Neural cell (in vitro differentiated cells): ENCODE results near the gene STRADA.

Experiments used
- EZH2 ChIP-seq: fragments of 200-600, 300-800 bp; shearing (Covaris generic), sonication (generic); IDR thresholded peaks from 2 replicates; pipeline ENCODE4 v1.6.1; 2014; ENCODE audit warnings: antibody characterized with exemption, low read length, borderline replicate concordance, mild to moderate bottlenecking; ENCODE audit not compliant: insufficient read depth, poor library complexity, severe bottlenecking
- RAD21 ChIP-seq: fragments of 450-650 bp; conservative IDR thresholded peaks from 2 replicates; pipeline ENCODE4 v1.6.1; 2014; ENCODE audit warnings: antibody characterized with exemption, mild to moderate bottlenecking, moderate library complexity
- TF ChIP-seq, protein P1 (sequence below): fragments of 450-650 bp; IDR thresholded peaks from 2 replicates; pipeline ENCODE4 v1.5.1; 2014; ENCODE audit warnings: antibody characterized with exemption, mild to moderate bottlenecking, moderate library complexity; ENCODE audit not compliant: poor library complexity, severe bottlenecking
- TF ChIP-seq, protein P2 (sequence below): IDR thresholded peaks from 2 replicates; pipeline ENCODE4 v1.6.1; 2012; ENCODE audit warnings: borderline replicate concordance

DNA sequence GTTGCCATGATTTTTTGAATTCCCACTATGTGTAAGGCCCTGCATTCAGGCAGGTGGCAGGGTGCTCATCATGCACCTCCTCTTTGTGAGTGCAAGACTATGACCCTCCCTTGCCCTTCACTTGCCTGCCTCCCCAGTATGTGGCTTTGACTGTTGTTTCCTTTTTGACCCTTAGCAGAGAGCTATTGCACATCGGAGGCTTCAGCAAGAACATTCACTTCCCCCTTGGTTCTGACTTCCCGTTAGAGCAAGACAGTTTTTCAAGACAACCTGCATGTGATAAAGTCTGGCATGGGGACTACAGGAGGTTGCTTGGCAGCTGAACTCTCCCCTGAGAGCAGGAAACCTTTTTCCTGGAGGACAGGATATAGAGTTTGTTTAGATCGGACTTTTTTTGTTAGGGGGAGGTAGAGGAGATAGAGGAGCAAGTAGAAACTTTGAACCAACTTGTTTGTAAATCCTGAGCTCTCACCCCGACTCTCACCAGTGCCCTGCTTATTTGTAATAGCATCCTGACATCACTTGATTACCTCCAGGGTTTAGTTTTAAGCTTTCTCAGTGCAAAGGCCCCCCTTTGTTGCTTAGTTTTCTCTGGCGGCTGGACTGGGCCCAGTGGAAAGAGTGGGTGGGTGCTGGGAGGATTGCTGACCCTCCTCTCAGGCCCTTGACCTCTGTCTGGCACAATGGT is 75.9 kb downstream of the STRADA start:
- TF ChIP-seq, protein P1, sequence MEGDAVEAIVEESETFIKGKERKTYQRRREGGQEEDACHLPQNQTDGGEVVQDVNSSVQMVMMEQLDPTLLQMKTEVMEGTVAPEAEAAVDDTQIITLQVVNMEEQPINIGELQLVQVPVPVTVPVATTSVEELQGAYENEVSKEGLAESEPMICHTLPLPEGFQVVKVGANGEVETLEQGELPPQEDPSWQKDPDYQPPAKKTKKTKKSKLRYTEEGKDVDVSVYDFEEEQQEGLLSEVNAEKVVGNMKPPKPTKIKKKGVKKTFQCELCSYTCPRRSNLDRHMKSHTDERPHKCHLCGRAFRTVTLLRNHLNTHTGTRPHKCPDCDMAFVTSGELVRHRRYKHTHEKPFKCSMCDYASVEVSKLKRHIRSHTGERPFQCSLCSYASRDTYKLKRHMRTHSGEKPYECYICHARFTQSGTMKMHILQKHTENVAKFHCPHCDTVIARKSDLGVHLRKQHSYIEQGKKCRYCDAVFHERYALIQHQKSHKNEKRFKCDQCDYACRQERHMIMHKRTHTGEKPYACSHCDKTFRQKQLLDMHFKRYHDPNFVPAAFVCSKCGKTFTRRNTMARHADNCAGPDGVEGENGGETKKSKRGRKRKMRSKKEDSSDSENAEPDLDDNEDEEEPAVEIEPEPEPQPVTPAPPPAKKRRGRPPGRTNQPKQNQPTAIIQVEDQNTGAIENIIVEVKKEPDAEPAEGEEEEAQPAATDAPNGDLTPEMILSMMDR, result no peak
- TF ChIP-seq EZH2 (no peak), RAD21 (no peak)
- TF ChIP-seq, protein P2, sequence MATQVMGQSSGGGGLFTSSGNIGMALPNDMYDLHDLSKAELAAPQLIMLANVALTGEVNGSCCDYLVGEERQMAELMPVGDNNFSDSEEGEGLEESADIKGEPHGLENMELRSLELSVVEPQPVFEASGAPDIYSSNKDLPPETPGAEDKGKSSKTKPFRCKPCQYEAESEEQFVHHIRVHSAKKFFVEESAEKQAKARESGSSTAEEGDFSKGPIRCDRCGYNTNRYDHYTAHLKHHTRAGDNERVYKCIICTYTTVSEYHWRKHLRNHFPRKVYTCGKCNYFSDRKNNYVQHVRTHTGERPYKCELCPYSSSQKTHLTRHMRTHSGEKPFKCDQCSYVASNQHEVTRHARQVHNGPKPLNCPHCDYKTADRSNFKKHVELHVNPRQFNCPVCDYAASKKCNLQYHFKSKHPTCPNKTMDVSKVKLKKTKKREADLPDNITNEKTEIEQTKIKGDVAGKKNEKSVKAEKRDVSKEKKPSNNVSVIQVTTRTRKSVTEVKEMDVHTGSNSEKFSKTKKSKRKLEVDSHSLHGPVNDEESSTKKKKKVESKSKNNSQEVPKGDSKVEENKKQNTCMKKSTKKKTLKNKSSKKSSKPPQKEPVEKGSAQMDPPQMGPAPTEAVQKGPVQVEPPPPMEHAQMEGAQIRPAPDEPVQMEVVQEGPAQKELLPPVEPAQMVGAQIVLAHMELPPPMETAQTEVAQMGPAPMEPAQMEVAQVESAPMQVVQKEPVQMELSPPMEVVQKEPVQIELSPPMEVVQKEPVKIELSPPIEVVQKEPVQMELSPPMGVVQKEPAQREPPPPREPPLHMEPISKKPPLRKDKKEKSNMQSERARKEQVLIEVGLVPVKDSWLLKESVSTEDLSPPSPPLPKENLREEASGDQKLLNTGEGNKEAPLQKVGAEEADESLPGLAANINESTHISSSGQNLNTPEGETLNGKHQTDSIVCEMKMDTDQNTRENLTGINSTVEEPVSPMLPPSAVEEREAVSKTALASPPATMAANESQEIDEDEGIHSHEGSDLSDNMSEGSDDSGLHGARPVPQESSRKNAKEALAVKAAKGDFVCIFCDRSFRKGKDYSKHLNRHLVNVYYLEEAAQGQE, result no peak
